ENCODE data around the gene KASH5. TPM values are rescaled to one million over a fixed set of nuclear protein-coding genes. Genes with fewer than 3 reads are reported as not detected.

Gene KASH5
- total RNA-seq, 2 donors from 2014 or later = not detected

GRCh38 chr19:49390131-49390928 lies 2.3 kb downstream of the KASH5 start:
- DNase-seq (no peak), ATAC-seq (peak in 1 of 2 donors; percentile 35)
- intact Hi-C loops (cut with DNase I) = loop anchor here in 1 of 2 donors (5.0 kb wide), 1 partner anchor 52 kb away; the partner anchor contains the start of gene SLC17A7

- intact Hi-C loops (cut with DNase I) = loop anchor here in 1 of 2 donors (5.0 kb wide), 1 partner anchor 51 kb away; the partner anchor contains the start of gene SLC17A7
- no peak for DNase-seq
- ATAC-seq = no peak
Observed at GRCh38 chr19:49390929-49391359, 2.9 kb downstream of the KASH5 start.

- ATAC-seq (peak; percentile 80 to 85), DNase-seq (peak; percentile 79)
- intact Hi-C loops (cut with DNase I) = loop anchor here (1.0 to 5.0 kb wide), 2 partner anchors 51 to 52 kb away; partner anchors contain the start of gene SLC17A7 (in 1 of the 2)
Observed at GRCh38 chr19:49391581-49392399, 3.7 kb downstream of the KASH5 start.

- ATAC-seq = no peak
- no peak for DNase-seq
- intact Hi-C loops (cut with DNase I) = loop anchor here in 1 of 2 donors (5.0 kb wide), 1 partner anchor 48 kb away; the partner anchor contains the start of gene SLC17A7
Observed at GRCh38 chr19:49393881-49394280, 5.8 kb downstream of the KASH5 start.

- DNase-seq = peak; percentile 43
- intact Hi-C loops (cut with DNase I) = no loop called here
- peak in 1 of 2 donors; percentile 29 for ATAC-seq
Observed at GRCh38 chr19:49395581-49396407, 7.7 kb downstream of the KASH5 start.

- ATAC-seq (no peak), DNase-seq (no peak)
- intact Hi-C loops (cut with DNase I) = no loop called here
Observed at GRCh38 chr19:49396738-49397505, 8.9 kb downstream of the KASH5 start.

DNA sequence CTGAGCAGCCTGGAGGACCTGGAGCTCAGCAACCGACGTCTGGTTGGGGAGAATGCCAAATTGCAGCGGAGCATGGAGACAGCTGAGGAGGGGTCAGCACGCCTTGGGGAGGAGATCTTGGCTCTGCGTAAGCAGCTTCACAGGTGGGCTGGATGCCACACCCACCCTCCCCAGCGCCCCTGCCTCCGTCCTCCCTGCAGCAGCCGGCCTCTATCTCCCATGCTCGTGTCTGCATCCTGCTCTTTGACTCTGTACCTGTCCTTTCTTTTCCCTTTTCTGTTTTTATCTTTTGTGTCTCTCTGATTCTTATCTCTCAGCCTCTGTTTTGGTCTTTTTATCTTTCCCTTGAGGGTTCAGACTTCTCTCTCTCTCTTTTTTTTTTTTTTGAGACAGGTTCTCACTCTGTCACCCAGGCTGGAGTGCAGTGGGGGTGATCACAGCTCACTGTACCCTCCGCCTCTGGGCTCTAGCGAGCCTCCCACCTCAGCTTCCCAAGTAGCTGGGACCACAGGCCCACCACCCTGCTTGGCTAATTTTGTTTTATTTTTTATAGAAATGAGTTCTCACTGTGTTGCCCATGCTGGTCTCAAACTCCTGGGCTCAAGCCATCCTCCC lies 10.1 kb downstream of the KASH5 start:
- ATAC-seq = no peak
- DNase-seq = no peak
- intact Hi-C loops (cut with DNase I) = no loop called here

DNA sequence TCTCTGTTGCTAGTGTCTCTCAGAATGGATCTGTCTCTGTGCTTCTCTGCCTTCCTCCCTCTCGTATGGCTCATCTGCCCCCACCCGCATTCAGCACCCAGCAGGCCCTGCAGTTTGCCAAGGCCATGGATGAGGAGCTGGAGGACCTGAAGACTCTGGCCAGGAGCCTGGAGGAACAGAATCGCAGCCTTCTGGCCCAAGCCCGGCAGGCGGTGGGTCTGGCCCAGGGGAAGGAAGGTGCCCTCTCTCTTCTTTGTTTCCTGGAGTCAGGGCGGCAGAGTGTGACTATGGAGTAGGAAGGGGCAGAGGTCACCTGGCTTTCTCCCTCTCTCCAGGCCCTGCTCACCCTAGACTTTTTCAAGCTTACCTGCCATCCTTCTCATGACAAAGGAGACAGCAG lies 10.9 kb downstream of the KASH5 start:
- ATAC-seq = no peak
- DNase-seq = no peak
- intact Hi-C loops (cut with DNase I) = no loop called here

DNA sequence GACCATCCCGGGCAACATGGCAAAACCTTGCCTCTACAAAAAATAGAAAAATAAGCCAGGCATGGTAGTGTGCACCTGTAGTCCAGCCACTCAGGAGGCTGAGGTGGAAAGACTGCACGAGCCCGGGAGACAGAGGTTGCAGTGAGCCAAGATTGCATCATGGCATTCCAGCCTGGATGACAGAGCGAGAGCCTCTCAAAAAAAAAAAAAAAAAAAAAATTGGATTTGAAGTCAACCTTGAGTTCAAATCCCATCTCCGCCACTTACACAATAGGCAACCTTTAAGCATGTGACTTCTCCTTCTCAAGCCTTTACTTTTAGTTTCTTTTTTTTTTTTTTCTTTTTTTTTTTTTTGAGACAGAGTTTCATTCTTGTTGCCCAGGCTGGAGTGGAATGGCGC lies 12.0 kb downstream of the KASH5 start:
- DNase-seq = no peak
- ATAC-seq = no peak
- intact Hi-C loops (cut with DNase I) = no loop called here

GRCh38 chr19:49403404-49404187 lies 15.5 kb downstream of the KASH5 start:
- DNase-seq (no peak), ATAC-seq (no peak)
- intact Hi-C loops (cut with DNase I) = no loop called here

DNA sequence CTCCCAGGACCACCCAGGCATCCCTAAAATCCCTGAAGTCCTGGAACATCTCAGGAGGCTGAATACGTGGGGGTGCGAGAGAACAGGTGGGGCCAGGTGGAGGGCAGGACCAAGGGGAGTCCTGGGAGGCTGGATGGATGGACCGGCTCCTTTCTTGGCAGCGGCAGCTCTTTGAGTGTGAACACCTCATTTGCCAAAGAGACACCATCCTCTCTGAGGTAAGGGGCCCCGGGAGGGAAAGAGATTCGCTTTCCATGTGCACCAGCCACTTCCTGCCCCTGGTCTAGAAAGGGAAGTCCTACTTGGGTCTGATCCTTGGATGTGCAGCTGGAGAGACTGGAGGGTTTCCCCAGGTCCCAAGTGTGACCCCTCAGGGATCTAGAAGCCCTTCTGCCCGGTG lies 19.0 kb downstream of the KASH5 start:
- DNase-seq = no peak
- intact Hi-C loops (cut with DNase I) = no loop called here
- no peak for ATAC-seq

GRCh38 chr19:49407482-49408015 lies 19.5 kb downstream of the KASH5 start:
- intact Hi-C loops (cut with DNase I) = no loop called here
- DNase-seq = no peak

DNA sequence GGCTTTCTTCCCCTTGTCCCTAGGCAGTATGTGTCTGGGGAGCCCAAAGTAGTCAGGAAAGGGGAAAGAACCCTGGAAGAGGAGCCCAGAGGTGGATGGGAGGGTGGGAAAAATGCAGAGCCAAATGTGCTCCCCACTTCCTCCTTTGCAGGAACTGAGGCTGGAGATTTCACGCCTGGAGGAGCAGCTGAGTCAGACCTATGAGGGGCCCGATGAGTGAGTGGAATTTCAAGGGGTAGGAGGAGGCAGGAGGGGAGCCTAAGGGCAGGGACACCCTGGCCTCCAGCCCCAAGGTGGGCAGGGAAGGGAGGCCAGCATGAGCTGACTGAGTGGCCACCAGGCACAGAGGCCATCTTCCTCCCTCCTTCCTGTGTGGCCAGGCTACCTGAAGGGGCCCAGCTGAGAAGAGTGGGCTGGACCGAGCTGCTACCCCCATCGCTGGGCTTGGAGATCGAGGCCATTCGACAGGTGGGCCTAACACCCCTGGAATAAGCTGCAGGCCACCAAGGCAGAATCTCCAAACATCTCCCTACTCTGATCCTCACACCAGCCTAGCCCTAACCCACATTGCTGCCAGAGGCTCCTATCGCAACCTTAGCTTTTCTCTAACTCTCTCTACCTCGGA lies 20.9 kb downstream of the KASH5 start:
- ATAC-seq = no peak
- no peak for DNase-seq
- intact Hi-C loops (cut with DNase I) = no loop called here

More at GRCh38 chr19:49407482-49408015, 19.5 kb downstream of the KASH5 start:
- ATAC-seq = no peak

DNA sequence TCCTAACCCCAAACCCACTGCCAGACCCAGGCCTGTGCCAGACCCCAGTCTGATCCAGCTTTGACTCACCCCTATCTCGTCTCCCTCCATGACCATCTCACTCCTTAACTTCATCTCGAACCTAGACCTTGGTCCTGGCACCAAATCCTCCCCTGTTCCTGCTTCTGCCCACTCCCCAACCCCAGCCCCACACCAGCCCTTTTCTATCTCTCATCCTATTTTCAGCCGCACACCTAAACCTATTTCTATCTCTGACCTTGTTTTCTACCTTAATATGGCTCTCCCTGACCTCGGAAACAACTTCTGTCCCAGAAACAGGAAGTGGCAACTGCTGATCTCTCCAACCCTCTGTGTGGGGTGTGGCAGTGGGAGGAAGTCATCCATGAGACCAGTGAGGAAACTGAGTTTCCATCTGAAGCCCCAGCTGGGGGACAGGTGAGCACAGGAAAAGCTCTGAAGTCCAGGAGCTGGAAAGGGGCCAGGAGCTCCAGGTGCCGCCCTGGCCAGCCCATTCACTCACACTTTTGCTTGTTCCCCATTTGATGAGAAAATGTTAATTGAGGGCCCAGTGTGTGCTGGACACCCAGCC lies 21.5 kb downstream of the KASH5 start:
- DNase-seq (no peak), ATAC-seq (no peak)
- intact Hi-C loops (cut with DNase I) = loop anchor here in 1 of 2 donors (10.0 kb wide), 1 partner anchor 125 kb away; no protein-coding TSS in a partner anchor

DNA sequence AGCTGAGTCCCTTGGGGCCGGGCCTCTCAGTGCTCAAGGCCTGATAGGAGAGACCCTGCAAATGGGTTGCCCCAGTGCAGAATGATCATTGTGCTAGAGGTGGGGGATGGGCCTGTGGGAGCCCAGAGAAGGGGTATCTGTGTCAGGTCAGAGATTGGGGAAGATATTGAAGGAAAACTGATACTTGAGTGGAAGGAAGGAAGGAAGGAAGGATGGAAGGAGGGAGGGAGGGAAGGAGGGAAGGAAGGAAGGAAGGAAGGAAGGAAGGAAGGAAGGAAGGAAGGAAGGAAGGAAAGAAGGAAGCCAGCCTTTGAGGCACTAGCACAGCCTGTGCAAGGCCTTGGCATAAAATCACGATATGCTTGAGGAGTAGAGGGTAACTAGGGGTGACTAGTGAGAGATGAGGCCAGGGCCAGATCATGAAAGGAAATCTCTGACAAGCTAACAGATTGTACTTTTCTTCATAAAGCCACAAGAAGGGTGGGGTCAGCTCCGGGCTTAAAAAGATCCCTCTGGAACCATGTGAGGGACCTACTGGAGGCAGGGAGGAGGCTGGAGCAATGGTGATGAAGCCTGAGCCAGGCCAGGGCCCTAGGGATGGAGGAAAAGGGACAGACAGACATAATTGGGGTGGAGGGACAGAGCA lies 23.8 kb downstream of the KASH5 start:
- intact Hi-C loops (cut with DNase I) = loop anchor here in 1 of 2 donors (10.0 kb wide), 1 partner anchor 127 kb away; no protein-coding TSS in a partner anchor

More for the DNA sequence above, 23.8 kb downstream of the KASH5 start:
- no peak for DNase-seq
- no peak for ATAC-seq
